H1 (cell line): ENCODE results near the gene GALNT13. TPM values are rescaled to one million over a fixed set of nuclear protein-coding genes. Genes with fewer than 3 reads are reported as not detected.

ENCODE experiments used
- JUN ChIP-seq: IDR thresholded peaks from 2 replicates; pipeline ENCODE4 v1.6.1; 2011; ENCODE audit warnings: low read depth, mild to moderate bottlenecking, improper control_type of control experiment, low read length
- SIX5 ChIP-seq: IDR thresholded peaks from 2 replicates; pipeline ENCODE4 v1.6.1; 2011; ENCODE audit warnings: mild to moderate bottlenecking, low read depth, low read length
- polyA plus RNA-seq, 7 experiments: library from polyadenylated mRNA; depleted of rRNA in 3 of 7; stranded (reverse) in 5 of 7; unstranded in 2 of 7; fragments of >200 nt in 5 of 7; fragments of 200-250 nt in 2 of 7; gene quantifications; 1 replicate in 5 of 7; 2 replicates in 1 of 7; 4 replicates in 1 of 7; pipeline versions ENCODE4 v1.2.1 to v1.2.3, GENCODE V29; 2011 to 2013; ENCODE audit warnings: missing spikeins in 2 of 7, mixed read lengths in 2 of 7
- total RNA-seq: library from RNA; stranded (reverse); fragmentation: NEBNext Ultra II Directional; extraction: Animal tissue kit (Norgen Biotek cat#: 25700); gene quantifications from 2 replicates; pipeline ENCODE4 v1.2.1, GENCODE V29; 2021
- TF ChIP-seq, protein P1 (sequence below): fragments of 300-600 bp; sonication (generic); IDR thresholded peaks from 2 replicates; pipeline ENCODE4 v1.7.1; 2012; ENCODE audit warnings: low read length, moderate library complexity, mild to moderate bottlenecking, inconsistent platforms; ENCODE audit not compliant: insufficient replicate concordance

The GALNT13 gene
- total and polyA plus RNA-seq, 2 of the 8 experiments (the other 6 are each of a cell fraction or from before 2014, with no cell fraction given): 3.2 to 9.6 TPM

DNA sequence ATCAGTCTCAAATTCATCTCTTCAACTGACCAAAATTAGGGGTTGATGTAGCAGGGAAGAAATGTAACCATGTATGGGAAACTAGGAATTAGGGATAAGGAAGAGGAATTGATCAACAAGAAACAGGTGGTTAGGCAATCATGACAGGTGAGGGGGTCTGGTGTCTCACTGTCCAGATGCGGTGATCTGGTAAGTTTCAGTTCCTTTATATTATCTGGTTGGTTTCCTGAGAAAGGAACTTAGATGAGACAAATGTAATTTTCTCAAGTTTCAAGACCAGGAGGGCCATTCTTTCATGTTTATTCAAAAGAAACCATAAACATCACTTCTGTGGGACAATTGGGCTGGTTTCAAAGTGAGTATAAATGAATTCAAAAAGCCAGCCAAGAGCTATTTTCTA, 520.5 kb downstream of the GALNT13 start (continued):
- TF ChIP-seq, protein P1, sequence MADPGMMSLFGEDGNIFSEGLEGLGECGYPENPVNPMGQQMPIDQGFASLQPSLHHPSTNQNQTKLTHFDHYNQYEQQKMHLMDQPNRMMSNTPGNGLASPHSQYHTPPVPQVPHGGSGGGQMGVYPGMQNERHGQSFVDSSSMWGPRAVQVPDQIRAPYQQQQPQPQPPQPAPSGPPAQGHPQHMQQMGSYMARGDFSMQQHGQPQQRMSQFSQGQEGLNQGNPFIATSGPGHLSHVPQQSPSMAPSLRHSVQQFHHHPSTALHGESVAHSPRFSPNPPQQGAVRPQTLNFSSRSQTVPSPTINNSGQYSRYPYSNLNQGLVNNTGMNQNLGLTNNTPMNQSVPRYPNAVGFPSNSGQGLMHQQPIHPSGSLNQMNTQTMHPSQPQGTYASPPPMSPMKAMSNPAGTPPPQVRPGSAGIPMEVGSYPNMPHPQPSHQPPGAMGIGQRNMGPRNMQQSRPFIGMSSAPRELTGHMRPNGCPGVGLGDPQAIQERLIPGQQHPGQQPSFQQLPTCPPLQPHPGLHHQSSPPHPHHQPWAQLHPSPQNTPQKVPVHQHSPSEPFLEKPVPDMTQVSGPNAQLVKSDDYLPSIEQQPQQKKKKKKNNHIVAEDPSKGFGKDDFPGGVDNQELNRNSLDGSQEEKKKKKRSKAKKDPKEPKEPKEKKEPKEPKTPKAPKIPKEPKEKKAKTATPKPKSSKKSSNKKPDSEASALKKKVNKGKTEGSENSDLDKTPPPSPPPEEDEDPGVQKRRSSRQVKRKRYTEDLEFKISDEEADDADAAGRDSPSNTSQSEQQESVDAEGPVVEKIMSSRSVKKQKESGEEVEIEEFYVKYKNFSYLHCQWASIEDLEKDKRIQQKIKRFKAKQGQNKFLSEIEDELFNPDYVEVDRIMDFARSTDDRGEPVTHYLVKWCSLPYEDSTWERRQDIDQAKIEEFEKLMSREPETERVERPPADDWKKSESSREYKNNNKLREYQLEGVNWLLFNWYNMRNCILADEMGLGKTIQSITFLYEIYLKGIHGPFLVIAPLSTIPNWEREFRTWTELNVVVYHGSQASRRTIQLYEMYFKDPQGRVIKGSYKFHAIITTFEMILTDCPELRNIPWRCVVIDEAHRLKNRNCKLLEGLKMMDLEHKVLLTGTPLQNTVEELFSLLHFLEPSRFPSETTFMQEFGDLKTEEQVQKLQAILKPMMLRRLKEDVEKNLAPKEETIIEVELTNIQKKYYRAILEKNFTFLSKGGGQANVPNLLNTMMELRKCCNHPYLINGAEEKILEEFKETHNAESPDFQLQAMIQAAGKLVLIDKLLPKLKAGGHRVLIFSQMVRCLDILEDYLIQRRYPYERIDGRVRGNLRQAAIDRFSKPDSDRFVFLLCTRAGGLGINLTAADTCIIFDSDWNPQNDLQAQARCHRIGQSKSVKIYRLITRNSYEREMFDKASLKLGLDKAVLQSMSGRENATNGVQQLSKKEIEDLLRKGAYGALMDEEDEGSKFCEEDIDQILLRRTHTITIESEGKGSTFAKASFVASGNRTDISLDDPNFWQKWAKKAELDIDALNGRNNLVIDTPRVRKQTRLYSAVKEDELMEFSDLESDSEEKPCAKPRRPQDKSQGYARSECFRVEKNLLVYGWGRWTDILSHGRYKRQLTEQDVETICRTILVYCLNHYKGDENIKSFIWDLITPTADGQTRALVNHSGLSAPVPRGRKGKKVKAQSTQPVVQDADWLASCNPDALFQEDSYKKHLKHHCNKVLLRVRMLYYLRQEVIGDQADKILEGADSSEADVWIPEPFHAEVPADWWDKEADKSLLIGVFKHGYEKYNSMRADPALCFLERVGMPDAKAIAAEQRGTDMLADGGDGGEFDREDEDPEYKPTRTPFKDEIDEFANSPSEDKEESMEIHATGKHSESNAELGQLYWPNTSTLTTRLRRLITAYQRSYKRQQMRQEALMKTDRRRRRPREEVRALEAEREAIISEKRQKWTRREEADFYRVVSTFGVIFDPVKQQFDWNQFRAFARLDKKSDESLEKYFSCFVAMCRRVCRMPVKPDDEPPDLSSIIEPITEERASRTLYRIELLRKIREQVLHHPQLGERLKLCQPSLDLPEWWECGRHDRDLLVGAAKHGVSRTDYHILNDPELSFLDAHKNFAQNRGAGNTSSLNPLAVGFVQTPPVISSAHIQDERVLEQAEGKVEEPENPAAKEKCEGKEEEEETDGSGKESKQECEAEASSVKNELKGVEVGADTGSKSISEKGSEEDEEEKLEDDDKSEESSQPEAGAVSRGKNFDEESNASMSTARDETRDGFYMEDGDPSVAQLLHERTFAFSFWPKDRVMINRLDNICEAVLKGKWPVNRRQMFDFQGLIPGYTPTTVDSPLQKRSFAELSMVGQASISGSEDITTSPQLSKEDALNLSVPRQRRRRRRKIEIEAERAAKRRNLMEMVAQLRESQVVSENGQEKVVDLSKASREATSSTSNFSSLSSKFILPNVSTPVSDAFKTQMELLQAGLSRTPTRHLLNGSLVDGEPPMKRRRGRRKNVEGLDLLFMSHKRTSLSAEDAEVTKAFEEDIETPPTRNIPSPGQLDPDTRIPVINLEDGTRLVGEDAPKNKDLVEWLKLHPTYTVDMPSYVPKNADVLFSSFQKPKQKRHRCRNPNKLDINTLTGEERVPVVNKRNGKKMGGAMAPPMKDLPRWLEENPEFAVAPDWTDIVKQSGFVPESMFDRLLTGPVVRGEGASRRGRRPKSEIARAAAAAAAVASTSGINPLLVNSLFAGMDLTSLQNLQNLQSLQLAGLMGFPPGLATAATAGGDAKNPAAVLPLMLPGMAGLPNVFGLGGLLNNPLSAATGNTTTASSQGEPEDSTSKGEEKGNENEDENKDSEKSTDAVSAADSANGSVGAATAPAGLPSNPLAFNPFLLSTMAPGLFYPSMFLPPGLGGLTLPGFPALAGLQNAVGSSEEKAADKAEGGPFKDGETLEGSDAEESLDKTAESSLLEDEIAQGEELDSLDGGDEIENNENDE: no peak
- TF ChIP-seq SIX5: no peak
- no peak for TF ChIP-seq JUN
